ENCODE measurements around the gene PBX2. TPM values are rescaled to one million over a fixed set of nuclear protein-coding genes. Genes with fewer than 3 reads are reported as not detected.
"Not testable (repeated sequence)": the region's sequence is repeated elsewhere in the genome, so short reads cannot be mapped to it uniquely, and the experiment has no call there.

Gene PBX2
- total and polyA plus RNA-seq, 10 donors: 29.6 to 160 (median 89.9) TPM

DNA sequence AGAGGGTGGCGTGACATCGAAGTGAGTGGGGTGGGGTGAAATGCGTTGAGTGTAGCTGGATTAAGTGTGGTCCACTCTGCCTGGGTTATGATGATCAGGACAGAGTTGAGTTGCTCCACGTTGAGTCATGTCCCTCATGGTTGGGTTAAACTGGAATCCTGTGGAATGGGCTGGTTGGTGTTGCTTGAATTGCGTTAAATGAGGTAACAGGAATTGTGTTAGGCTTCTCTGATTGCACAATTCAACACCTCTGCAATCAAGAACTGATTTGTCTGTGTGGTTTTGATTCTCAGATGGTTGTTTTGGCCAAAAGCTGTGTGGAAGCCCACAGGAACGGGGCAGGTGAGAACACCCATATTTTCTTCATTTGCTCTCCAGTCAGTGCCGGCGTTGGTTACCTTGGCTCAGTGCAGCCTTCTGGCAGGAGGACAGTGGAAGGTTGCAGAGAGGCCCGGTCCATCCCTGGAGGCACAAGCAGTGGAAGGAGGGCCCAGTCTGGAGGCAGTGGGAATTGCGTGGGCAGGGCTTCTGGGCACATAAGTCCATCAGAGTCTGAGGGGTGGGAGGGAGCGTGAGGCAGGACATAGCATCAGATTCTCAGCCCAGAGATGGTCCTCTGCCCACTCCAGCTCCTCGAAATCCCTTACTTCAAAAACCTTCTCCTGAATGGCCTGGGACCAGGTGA lies 22.2 kb upstream of the PBX2 start:
- Histone ChIP-seq H3K36me3 (no peaks in the 10 kb centered on the region), H3K4me1 (no peaks in the 10 kb centered on the region), H3K27me3 (replicated peaks in 1 of 7) (no peaks in the 10 kb centered on the region), H3K27ac (no peak overlapping the region), H3K4me3 (no peak overlapping the region), H3K9me3 (no peaks in the 10 kb centered on the region)
- WGBS, 5 donors: 81 to 87% (median 82%) methylated on average over 12 of the region's 12 CpGs
- no peak for DNase-seq
- TF ChIP-seq POLR2AphosphoS5 (IDR thresholded peaks at IDR 0.05): no peak
- TF ChIP-seq CTCF (IDR thresholded peaks at IDR 0.05 in 8 of 11, conservative IDR thresholded peaks at IDR 0.05 in 3 of 11): no peak
- no peak for TF ChIP-seq POLR2A (IDR thresholded peaks at IDR 0.05)
- intact Hi-C loops (cut with DNase I; ENCODE audit: low total_unique reads): no loop called here

DNA sequence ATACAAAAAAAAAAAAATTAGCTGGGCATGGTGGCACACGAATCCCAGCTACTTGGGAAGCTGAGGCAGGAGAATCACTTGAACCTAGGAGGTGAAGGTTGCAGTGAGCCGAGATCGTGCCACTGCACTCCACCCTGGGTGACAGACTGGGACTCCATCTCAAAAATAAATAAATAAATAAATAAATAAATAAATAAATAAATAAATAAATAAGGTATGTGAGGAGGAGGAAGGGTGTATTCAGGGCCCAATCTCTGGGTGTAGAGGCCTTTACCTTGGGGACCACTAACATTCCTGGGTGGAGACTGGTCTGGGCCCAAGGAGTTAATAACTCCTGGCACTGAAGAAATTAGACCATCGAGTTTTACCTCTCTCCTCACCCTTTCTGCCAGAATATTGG lies 21.4 kb upstream of the PBX2 start:
- H3K9me3 ChIP-seq; H3K36me3 ChIP-seq; intact Hi-C loops (cut with DNase I; ENCODE audit: low total_unique reads); DNase-seq; H3K27ac ChIP-seq; H3K4me3 ChIP-seq; H3K27me3 ChIP-seq (replicated peaks in 1 of 7); H3K4me1 ChIP-seq: not testable (repeated sequence)
- 87 to 99% (median 89%) methylated on average over 4 of the region's 4 CpGs for WGBS, 5 donors

- Histone ChIP-seq H3K27ac (no peak overlapping the region), H3K9me3 (no peaks in the 10 kb centered on the region), H3K36me3 (no peaks in the 10 kb centered on the region), H3K4me1 (no peaks in the 10 kb centered on the region), H3K4me3 (no peak overlapping the region), H3K27me3 (replicated peaks in 1 of 7) (no peaks in the 10 kb centered on the region)
- DNase-seq: no peak
- intact Hi-C loops (cut with DNase I; ENCODE audit: low total_unique reads): no loop called here
- WGBS, 5 donors: 80 to 92% (median 86%) methylated on average over 5 of the region's 5 CpGs
- TF ChIP-seq POLR2A (IDR thresholded peaks at IDR 0.05): no peak
- no peak for TF ChIP-seq POLR2AphosphoS5 (IDR thresholded peaks at IDR 0.05)
- TF ChIP-seq CTCF (IDR thresholded peaks at IDR 0.05 in 8 of 11, conservative IDR thresholded peaks at IDR 0.05 in 3 of 11): no peak
Measured at GRCh38 chr6:32210191-32210601, 20.2 kb upstream of the PBX2 start.

DNA sequence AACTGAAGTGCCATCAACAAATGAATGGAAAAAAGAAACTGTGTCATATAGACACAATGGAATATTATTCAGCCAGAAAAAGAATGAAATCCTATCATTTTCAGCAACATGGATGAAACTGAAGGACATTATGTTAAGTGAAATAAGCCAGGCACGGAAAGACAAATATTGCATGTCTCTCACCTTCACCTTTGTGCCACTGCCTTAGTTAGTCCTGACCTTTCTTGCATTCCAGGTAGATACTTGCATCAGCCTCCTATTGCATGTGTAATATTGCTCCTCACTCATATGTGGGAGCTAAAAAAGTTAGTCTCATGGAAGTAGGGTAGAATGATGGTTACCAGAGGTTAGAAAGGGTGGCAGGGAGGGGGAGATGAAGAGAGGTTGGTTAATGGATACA lies 19.0 kb upstream of the PBX2 start:
- Histone ChIP-seq H3K27me3 (replicated peaks in 1 of 7) (peaks cover 0 to 1% (median 0%) of the 10 kb centered on the region in 7 donors), H3K9me3 (no peaks in the 10 kb centered on the region), H3K27ac (no peak overlapping the region), H3K4me1 (no peaks in the 10 kb centered on the region), H3K4me3 (no peak overlapping the region), H3K36me3 (no peaks in the 10 kb centered on the region)
- no peak for TF ChIP-seq POLR2A (IDR thresholded peaks at IDR 0.05)
- 93 to 98% (median 95%) methylated on average over 1 of the region's 1 CpG for WGBS, 5 donors
- DNase-seq: no peak
- intact Hi-C loops (cut with DNase I; ENCODE audit: low total_unique reads): no loop called here

- Histone ChIP-seq H3K9me3 (no peaks in the 10 kb centered on the region), H3K27me3 (replicated peaks in 1 of 7) (peaks cover 0 to 3% (median 0%) of the 10 kb centered on the region in 7 donors), H3K4me3 (no peak overlapping the region), H3K36me3 (no peaks in the 10 kb centered on the region), H3K4me1 (no peaks in the 10 kb centered on the region), H3K27ac (no peak overlapping the region)
- intact Hi-C loops (cut with DNase I; ENCODE audit: low total_unique reads): no loop called here
- TF ChIP-seq CTCF (IDR thresholded peaks at IDR 0.05 in 8 of 11, conservative IDR thresholded peaks at IDR 0.05 in 3 of 11): no peak
- no peak for TF ChIP-seq POLR2AphosphoS5 (IDR thresholded peaks at IDR 0.05)
- no peak for TF ChIP-seq POLR2A (IDR thresholded peaks at IDR 0.05)
- DNase-seq: no peak
- WGBS, 5 donors: 79 to 100% (median 94%) methylated on average over 3 of the region's 3 CpGs
Measured at GRCh38 chr6:32204268-32204715, 14.3 kb upstream of the PBX2 start.

Measured in spleen (tissue), 11 donors.